K562 (cell line): Measurements from ENCODE around the gene EP300. TPM values are rescaled to one million over a fixed set of nuclear protein-coding genes. Genes with fewer than 3 reads are reported as not detected.

Source experiments
- BRD9 ChIP-seq: fragments of 450-650 bp; IDR thresholded peaks from 2 replicates; pipeline ENCODE4 v1.6.1; 2018; ENCODE audit warnings: low read depth; ENCODE audit not compliant: partially characterized antibody
- CREBBP ChIP-seq: IDR thresholded peaks from one replicate; pipeline ENCODE4 v1.6.1; 2012; ENCODE audit warnings: low read depth, mild to moderate bottlenecking, control low read depth, inconsistent platforms, low read length
- E2F4 ChIP-seq: sonication (generic); formaldehyde crosslinking; IDR thresholded peaks from 2 replicates; pipeline ENCODE4 v1.8.0; 2022; ENCODE audit warnings: mild to moderate bottlenecking, low read depth, missing genetic modification reagents
- FOSL1 ChIP-seq: fragments of 200-800 bp; sonication (Bioruptor generic); conservative IDR thresholded peaks from 2 replicates; pipeline ENCODE4 v1.6.1; 2016; ENCODE audit warnings: missing genetic modification characterization, missing compliant biosample characterization
- FOXP4 ChIP-seq: sonication (generic); formaldehyde crosslinking; IDR thresholded peaks from 2 replicates; pipeline ENCODE4 v1.8.0; 2022; ENCODE audit warnings: mild to moderate bottlenecking, missing genetic modification reagents, borderline replicate concordance
- GABPB1 ChIP-seq: sonication (generic); formaldehyde crosslinking; IDR thresholded peaks from 2 replicates; pipeline ENCODE4 v1.8.0; 2022; ENCODE audit warnings: mild to moderate bottlenecking, missing genetic modification reagents
- IRF2 ChIP-seq: sonication (generic); formaldehyde crosslinking; IDR thresholded peaks from 2 replicates; pipeline ENCODE4 v1.8.1; 2022; ENCODE audit warnings: mild to moderate bottlenecking, missing genetic modification reagents
- LCOR ChIP-seq: sonication (generic); formaldehyde crosslinking; IDR thresholded peaks from 2 replicates; pipeline ENCODE4 v1.8.0; 2022; ENCODE audit warnings: mild to moderate bottlenecking, missing genetic modification reagents
- MBD1 ChIP-seq: fragments of 250-450 bp; sonication (Bioruptor Pico); IDR thresholded peaks from 2 replicates; pipeline ENCODE4 v1.8.0; 2022; ENCODE audit warnings: inconsistent platforms
- NFE2 ChIP-seq: IDR thresholded peaks from 2 replicates; pipeline ENCODE4 v1.6.1; 2014; ENCODE audit warnings: antibody characterized with exemption, low read depth
- SMARCB1 ChIP-seq: IDR thresholded peaks from 2 replicates; pipeline ENCODE4 v1.6.1; 2011; ENCODE audit warnings: improper control_type of control experiment, low read depth; ENCODE audit not compliant: insufficient read length
- SMARCE1 ChIP-seq: fragments of 450-650 bp; IDR thresholded peaks from 2 replicates; pipeline ENCODE4 v1.7.1; 2016; ENCODE audit warnings: mild to moderate bottlenecking
- ZBTB2 ChIP-seq: fragments of 450-650 bp; IDR thresholded peaks from 2 replicates; pipeline ENCODE4 v1.6.1; 2016; ENCODE audit warnings: antibody characterized with exemption
- ZFP30 ChIP-seq: fragments of 250-450 bp; sonication (Bioruptor Pico); IDR thresholded peaks from 2 replicates; pipeline ENCODE4 v1.8.0; 2022; ENCODE audit warnings: moderate library complexity, mild to moderate bottlenecking, inconsistent platforms, borderline replicate concordance
- ZNF239 ChIP-seq: fragments of 250-450 bp; sonication (Bioruptor Pico); IDR thresholded peaks from 2 replicates; pipeline ENCODE4 v1.4.0; 2020; ENCODE audit warnings: mild to moderate bottlenecking
- polyA plus RNA-seq, 8 experiments: library from polyadenylated mRNA; depleted of rRNA in 4 of 8; stranded (reverse) in 5 of 8; unstranded in 3 of 8; fragments of >200 nt; fragmentation: Nextera tagmentation in 2 of 8; fragmentation: Illumina TruSeq in 1 of 8; extraction: Ambion mirVana in 2 of 8; extraction: Trizol in 1 of 8; gene quantifications; 2 replicates each; pipeline versions ENCODE4 v1.2.1 to v1.2.3, GENCODE V29; 2011 to 2014; ENCODE audit warnings: inconsistent platforms in 1 of 8, missing spikeins in 1 of 8
- total RNA-seq, 7 experiments: library from RNA; depleted of rRNA in 6 of 7; stranded (reverse); fragments of >200 nt in 6 of 7; fragmentation: Illumina TruSeq in 2 of 7; extraction: Trizol in 2 of 7; gene quantifications; 2 replicates each; pipeline versions ENCODE4 v1.2.1 to v1.2.3, GENCODE V29; 2011 to 2021; ENCODE audit warnings: low replicate concordance in 1 of 7
- TF ChIP-seq, protein P1 (sequence below): conservative IDR thresholded peaks from 2 replicates; pipeline ENCODE4 v1.6.1; 2011; ENCODE audit warnings: low read depth, mild to moderate bottlenecking, low read length; ENCODE audit not compliant: control insufficient read depth
- TF ChIP-seq, protein P2 (sequence below): fragments of 450-650 bp; IDR thresholded peaks from 2 replicates; pipeline ENCODE4 v1.6.1; 2016; ENCODE audit warnings: missing biosample characterization, missing genetic modification characterization

EP300 gene
- total and polyA plus RNA-seq, 9 of the 15 experiments (the other 6 are each of a cell fraction or from before 2014, with no cell fraction given) = 2.2 to 28.6 (median 10.9) TPM

- TF ChIP-seq, protein P1, sequence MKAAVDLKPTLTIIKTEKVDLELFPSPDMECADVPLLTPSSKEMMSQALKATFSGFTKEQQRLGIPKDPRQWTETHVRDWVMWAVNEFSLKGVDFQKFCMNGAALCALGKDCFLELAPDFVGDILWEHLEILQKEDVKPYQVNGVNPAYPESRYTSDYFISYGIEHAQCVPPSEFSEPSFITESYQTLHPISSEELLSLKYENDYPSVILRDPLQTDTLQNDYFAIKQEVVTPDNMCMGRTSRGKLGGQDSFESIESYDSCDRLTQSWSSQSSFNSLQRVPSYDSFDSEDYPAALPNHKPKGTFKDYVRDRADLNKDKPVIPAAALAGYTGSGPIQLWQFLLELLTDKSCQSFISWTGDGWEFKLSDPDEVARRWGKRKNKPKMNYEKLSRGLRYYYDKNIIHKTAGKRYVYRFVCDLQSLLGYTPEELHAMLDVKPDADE = no peak
- TF ChIP-seq GABPB1 (CRISPR knock-in tag) (no peak), FOSL1 (tag) (no peak), E2F4 (CRISPR knock-in tag) (no peak), MBD1 (CRISPR knock-in tag) (peak; percentile 41; the same call in 1 of the 2 replicates), NFE2 (0 out of 2 replicates have a peak, but pooled peaks have one; percentile 11), FOXP4 (CRISPR knock-in tag) (no peak), ZFP30 (CRISPR knock-in tag) (no peak), BRD9 (no peak), SMARCB1 (no peak), SMARCE1 (no peak), LCOR (CRISPR knock-in tag) (no peak), CREBBP (no peak), IRF2 (no peak), ZBTB2 (no peak), ZNF239 (no peak)
- TF ChIP-seq, protein P2, sequence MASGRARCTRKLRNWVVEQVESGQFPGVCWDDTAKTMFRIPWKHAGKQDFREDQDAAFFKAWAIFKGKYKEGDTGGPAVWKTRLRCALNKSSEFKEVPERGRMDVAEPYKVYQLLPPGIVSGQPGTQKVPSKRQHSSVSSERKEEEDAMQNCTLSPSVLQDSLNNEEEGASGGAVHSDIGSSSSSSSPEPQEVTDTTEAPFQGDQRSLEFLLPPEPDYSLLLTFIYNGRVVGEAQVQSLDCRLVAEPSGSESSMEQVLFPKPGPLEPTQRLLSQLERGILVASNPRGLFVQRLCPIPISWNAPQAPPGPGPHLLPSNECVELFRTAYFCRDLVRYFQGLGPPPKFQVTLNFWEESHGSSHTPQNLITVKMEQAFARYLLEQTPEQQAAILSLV (tag) = peak; percentile 69
Measured at GRCh38 chr22:41217553-41218157, 125.3 kb downstream of the EP300 start (continued).
